ENCODE data around the gene WNT10A. TPM values are rescaled to one million over a fixed set of nuclear protein-coding genes. Genes with fewer than 3 reads are reported as not detected.

The WNT10A gene
- total and polyA plus RNA-seq, 10 of the 15 experiments (the other 5 are each of a cell fraction or from before 2014, with no cell fraction given), result 0.61 to 45.0 (median 6.9) TPM

- SMC1A ChIA-PET (ENCODE audit: uncharacterized antibody, unreplicated experiment), result interaction anchor here (1.0 to 1.3 kb wide), 2 partner anchors 9 to 30 kb away, joined by 4 to 5 read pairs; no protein-coding TSS in a partner anchor
- CTCF ChIA-PET, result interaction anchor here (1.3 to 21.9 kb wide), 3 partner anchors 9 to 33 kb away, joined by 3 to 1364 read pairs (median 9); no protein-coding TSS in a partner anchor
- Histone ChIP-seq H3K27ac (ENCODE audit: control insufficient read depth, insufficient read depth) (no peak overlapping the region), H3K79me2 (ENCODE audit: control insufficient read depth, insufficient read depth, low read length) (no peaks in the 10 kb centered on the region), H3K4me1 (ENCODE audit: control insufficient read depth, insufficient read depth, low read length) (peaks cover 21% of the 10 kb centered on the region), H4K20me1 (ENCODE audit: control insufficient read depth, insufficient read depth) (no peaks in the 10 kb centered on the region), H2AFZ (ENCODE audit: control insufficient read depth, low read depth, low read length) (peak overlapping the region; percentile 23; the same call in 1 of the 2 replicates), H3K9ac (ENCODE audit: control insufficient read depth, insufficient read depth, low read length) (no peak overlapping the region), H3K27me3 (replicated peaks in 1 of 2; ENCODE audit: control insufficient read depth in 2 of 2, insufficient read depth in 2 of 2, low read length in 1 of 2) (peaks cover 7 to 19% of the 10 kb centered on the region in 2 experiments), H3K4me3 (no peak overlapping the region), H3K36me3 (ENCODE audit: control insufficient read depth in 2 of 2, insufficient read depth in 2 of 2, low read length in 1 of 2) (no peaks in the 10 kb centered on the region), H3K4me2 (ENCODE audit: control insufficient read depth, insufficient read depth) (peak overlapping the region; percentile 33; the same call in 1 of the 2 replicates), H3K9me3 (replicated peaks; ENCODE audit: control insufficient read depth, insufficient read depth, low read length) (no peaks in the 10 kb centered on the region)
- TF ChIP-seq ZNF687 (IDR thresholded peaks at IDR 0.05) (no peak), MEF2B (IDR thresholded peaks at IDR 0.05; ENCODE audit: partially characterized antibody, poor library complexity, severe bottlenecking) (peak; percentile 75)
- RAD21 ChIA-PET (ENCODE audit: unreplicated experiment), result interaction anchor here (1.5 kb wide), 1 partner anchor 11 kb away, joined by 3 read pairs; no protein-coding TSS in a partner anchor
- POLR2A ChIA-PET, result interaction anchor here (1.0 to 2.9 kb wide), 2 partner anchors 11 to 29 kb away, joined by 4 to 11 read pairs; no protein-coding TSS in a partner anchor
- DNase-seq (ENCODE audit: low read depth, low spot score) (no peak), ATAC-seq (peak; percentile 54), FAIRE-seq (no peak)
- in situ Hi-C loops (cut with MboI) (no loop called here), intact Hi-C loops (cut with micrococcal nuclease; ENCODE audit: unreplicated experiment) (loop anchor here (5.0 kb wide), 1 partner anchor 34 kb away; no protein-coding TSS in a partner anchor)
- 36% methylated on average over 6 of the region's 6 CpGs for WGBS (ENCODE audit: insufficient coverage, insufficient replicate concordance, low lambda C conversion rate, missing lambda C conversion rate)
- BruUV-seq (replicated peaks), result no TSS peak
These were observed 12.8 kb upstream of the WNT10A start for GRCh38 chr2:218867900-218868299.

Measured in GM12878 (cell line).